Aorta (tissue), 5 donors: ENCODE measurements around the gene ABHD5. TPM values are rescaled to one million over a fixed set of nuclear protein-coding genes. Genes with fewer than 3 reads are reported as not detected.
"Not testable (repeated sequence)": the region's sequence is repeated elsewhere in the genome, so short reads cannot be mapped to it uniquely, and the experiment has no call there.

Experiments used
- ATAC-seq: fragments of 200-7000 bp; cut with Tn5 transposase; one replicate; pipeline ENCODE4 v1.9.1; 2022; ENCODE audit warnings: moderate library complexity; ENCODE audit not compliant: low FRiP score
- DNase-seq, 2 donors: peaks; one replicate each; pipeline ENCODE4 v3.0.0-alpha.2; 2020
- H3K27ac ChIP-seq, 2 donors: one replicate each; pipeline ENCODE4 v1.5.1; 2013; ENCODE audit warnings: low read length in 2 of 2, mild to moderate bottlenecking in 2 of 2, moderate library complexity in 2 of 2, control low read depth in 1 of 2, inconsistent platforms in 1 of 2, low read depth in 1 of 2
- H3K27me3 ChIP-seq, 2 donors: one replicate each; pipeline ENCODE4 v1.6.1; 2013; ENCODE audit warnings: control low read depth in 1 of 2, low read length in 1 of 2, mild to moderate bottlenecking in 1 of 2, moderate library complexity in 1 of 2; ENCODE audit not compliant: insufficient read depth in 2 of 2, control insufficient read depth in 1 of 2
- H3K36me3 ChIP-seq, 2 donors: one replicate each; pipeline ENCODE4 v1.6.1; 2013; ENCODE audit warnings: control low read depth in 1 of 2, low read length in 1 of 2, mild to moderate bottlenecking in 1 of 2; ENCODE audit not compliant: insufficient read depth in 2 of 2, control insufficient read depth in 1 of 2
- H3K4me1 ChIP-seq, 2 donors: one replicate each; pipeline ENCODE4 v1.6.1; 2013; ENCODE audit warnings: low read length in 2 of 2, control low read depth in 1 of 2, mild to moderate bottlenecking in 1 of 2, moderate library complexity in 1 of 2; ENCODE audit not compliant: insufficient read depth in 2 of 2, control insufficient read depth in 1 of 2
- H3K4me3 ChIP-seq, 2 donors: one replicate each; pipeline ENCODE4 v1.5.1; 2013; ENCODE audit warnings: low read length in 2 of 2, control low read depth in 1 of 2, mild to moderate bottlenecking in 1 of 2
- H3K9me3 ChIP-seq: one replicate; pipeline ENCODE4 v1.6.1; 2013; ENCODE audit warnings: mild to moderate bottlenecking, low read length; ENCODE audit not compliant: control insufficient read depth
- WGBS, 2 donors: extraction: QIAGEN DNeasy Blood & Tissue Kit; methylation state at CpG; one replicate each; pipeline ENCODE4 v1.1.7; 2013; 5-methylcytosine and 5-hydroxymethylcytosine counted together
- intact Hi-C, 2 donors: fragments of 100-400 bp; cut with DNase I; formaldehyde crosslinking; loops; one replicate each; pipeline versions ENCODE4 v1.14.2 to v1.15.0; 2022
- polyA plus RNA-seq, 2 donors: library from polyadenylated mRNA; stranded (reverse); fragments of 200-250 nt; gene quantifications; one replicate each; pipeline ENCODE4 v1.2.3, GENCODE V29; 2013
- total RNA-seq, 2 donors: library from RNA; stranded (reverse); fragmentation: NEBNext Ultra II Directional; extraction: Animal tissue kit (Norgen Biotek cat#: 25700); gene quantifications; one replicate each; pipeline ENCODE4 v1.2.1, GENCODE V29; 2021
- donor health status: healthy with polysubstance abuse.
- donor health status: Bipolar disorder and iron deficiency.
- donor health status: DM: no; HTN: no; CAD: no.
- donor health status: DM: no; HTN: no; CAD: no.
- donor health status: DM: yes; HTN: yes; CAD: no.

The ABHD5 gene
- total and polyA plus RNA-seq, 4 donors, result 8.6 to 28.8 (median 15.4) TPM

- H3K9me3 ChIP-seq, H3K4me1 ChIP-seq, H3K27me3 ChIP-seq, H3K27ac ChIP-seq, H3K4me3 ChIP-seq, H3K36me3 ChIP-seq, ATAC-seq, DNase-seq, intact Hi-C loops: not testable (repeated sequence)
- WGBS, 2 donors, result 97% methylated on average over 19 to 20 of the region's 20 CpGs
These were observed 11.8 kb upstream of the ABHD5 start for GRCh38 chr3:43678887-43679449.

- intact Hi-C loops, H3K9me3 ChIP-seq, H3K27ac ChIP-seq, H3K36me3 ChIP-seq, DNase-seq, H3K4me3 ChIP-seq, H3K27me3 ChIP-seq, ATAC-seq, H3K4me1 ChIP-seq: not testable (repeated sequence)
- 93 to 95% methylated on average over 4 of the region's 4 CpGs for WGBS, 2 donors
These were observed 9.9 kb upstream of the ABHD5 start for GRCh38 chr3:43680857-43681256.

DNA sequence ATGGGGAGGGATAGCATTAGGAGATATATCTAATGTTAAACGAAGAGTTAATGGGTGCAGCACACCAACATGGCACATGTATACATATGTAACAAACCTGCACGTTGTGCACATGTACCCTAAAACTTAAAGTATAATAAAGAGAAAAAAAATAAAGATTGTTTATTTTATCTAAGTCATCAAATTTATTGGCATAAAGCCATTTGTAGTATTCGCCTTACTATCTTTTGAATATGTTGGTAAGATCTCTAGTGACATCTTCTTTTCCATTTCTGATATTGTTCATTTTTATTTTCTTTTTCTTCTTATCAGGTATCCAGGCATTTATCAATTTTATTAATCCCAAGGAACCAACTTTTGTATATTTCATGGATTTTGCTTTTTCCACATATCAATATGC is 5.8 kb upstream of the ABHD5 start:
- H3K27me3 ChIP-seq, result no peaks in the 10 kb centered on the region
- ATAC-seq, result no peak
- no peak overlapping the region for H3K4me3 ChIP-seq
- H3K9me3 ChIP-seq, result no peaks in the 10 kb centered on the region
- DNase-seq, result no peak
- no peaks in the 10 kb centered on the region for H3K4me1 ChIP-seq
- H3K36me3 ChIP-seq, result no peaks in the 10 kb centered on the region
- intact Hi-C loops, result no loop called here
- H3K27ac ChIP-seq, result no peak overlapping the region
- 91 to 96% methylated on average over 3 of the region's 3 CpGs for WGBS, 2 donors

DNA sequence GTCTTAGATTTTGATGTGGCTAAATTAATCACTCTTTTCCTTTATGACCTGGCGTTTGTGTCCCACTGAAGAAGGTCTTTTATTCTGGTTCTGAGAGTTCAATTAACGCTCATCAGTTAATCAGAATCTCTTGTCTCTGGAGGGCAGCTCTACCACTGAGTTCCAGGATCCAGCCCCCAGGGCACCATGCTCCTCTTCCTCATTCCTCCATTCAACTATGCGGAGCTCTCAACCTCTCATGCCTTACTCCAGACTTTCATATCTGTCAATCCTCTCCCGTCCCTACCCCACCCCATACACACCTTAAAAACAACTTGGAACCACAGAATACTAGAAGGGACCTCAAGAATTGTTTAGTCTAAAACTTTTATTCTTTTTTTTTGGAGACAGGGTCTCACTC is 4.8 kb upstream of the ABHD5 start:
- Histone ChIP-seq H3K9me3 (no peaks in the 10 kb centered on the region), H3K27ac (no peak overlapping the region), H3K36me3 (no peaks in the 10 kb centered on the region), H3K4me3 (no peak overlapping the region), H3K27me3 (no peaks in the 10 kb centered on the region), H3K4me1 (no peaks in the 10 kb centered on the region)
- ATAC-seq, result no peak
- DNase-seq, result no peak
- WGBS, 2 donors, result 88 to 91% methylated on average over 4 of the region's 4 CpGs
- intact Hi-C loops, result no loop called here

DNA sequence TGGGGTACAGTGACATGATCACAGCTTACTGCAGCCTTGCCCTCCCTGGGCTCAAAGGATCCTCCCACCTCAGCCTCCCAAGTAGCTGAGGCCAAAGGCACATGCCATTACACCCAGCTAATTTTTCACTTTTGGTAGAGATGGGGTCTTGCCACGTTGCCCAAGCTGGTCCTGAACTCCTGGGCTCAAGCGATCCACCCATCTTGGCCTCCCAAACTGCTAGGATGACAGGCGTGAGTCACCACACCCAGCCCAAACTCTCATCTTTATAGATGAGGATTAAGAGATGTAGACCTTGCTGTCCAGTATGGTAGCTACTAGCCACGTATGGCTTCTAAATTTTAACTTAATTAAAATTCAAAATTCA is 4.4 kb upstream of the ABHD5 start:
- ATAC-seq (no peak), DNase-seq (no peak)
- Histone ChIP-seq H3K27ac (no peak overlapping the region), H3K4me1 (no peaks in the 10 kb centered on the region), H3K27me3 (no peaks in the 10 kb centered on the region), H3K4me3 (no peak overlapping the region), H3K36me3 (no peaks in the 10 kb centered on the region), H3K9me3 (no peaks in the 10 kb centered on the region)
- 91 to 95% methylated on average over 4 of the region's 4 CpGs for WGBS, 2 donors
- intact Hi-C loops, result no loop called here

DNA sequence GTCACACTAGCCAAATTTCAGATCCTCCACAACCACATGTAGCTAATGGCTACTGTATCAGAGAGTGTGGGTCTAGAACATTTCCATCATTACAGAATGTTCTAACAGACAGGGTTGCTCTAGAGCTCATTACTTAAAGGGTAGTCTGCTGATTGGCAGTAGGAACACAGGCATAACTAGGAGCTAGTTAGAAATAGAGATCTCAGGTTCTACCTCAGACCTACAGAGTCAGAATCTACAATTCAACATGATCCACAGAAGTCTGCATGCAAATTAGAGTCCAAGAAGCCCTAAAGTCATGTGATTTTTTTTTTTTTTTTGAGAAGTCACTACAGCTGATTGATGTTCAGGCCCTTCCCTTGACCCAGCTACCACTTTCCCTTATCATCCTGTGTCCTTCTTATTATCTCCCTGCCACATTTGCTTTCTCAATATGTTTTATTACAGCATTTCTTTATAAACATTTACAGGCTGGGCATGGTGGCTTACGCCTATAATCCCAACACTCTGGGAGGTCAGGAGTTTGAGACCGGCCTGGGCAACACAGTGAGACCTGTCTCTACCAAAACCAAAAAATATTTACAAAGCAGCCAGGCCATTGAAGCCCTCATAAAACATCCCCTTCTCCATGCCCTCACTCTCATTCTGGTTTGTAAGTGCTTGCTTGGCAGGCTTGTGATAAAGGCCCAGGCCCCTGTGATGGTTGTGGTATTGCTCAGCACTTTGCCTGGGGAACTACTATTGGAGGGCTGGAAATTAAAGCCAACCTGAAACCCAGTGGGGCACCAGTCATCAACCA is 3.8 kb upstream of the ABHD5 start:
- no peak overlapping the region for H3K4me3 ChIP-seq
- no peak for DNase-seq
- no peaks in the 10 kb centered on the region for H3K9me3 ChIP-seq
- WGBS, 2 donors, result 96 to 99% methylated on average over 2 of the region's 2 CpGs
- no peak for ATAC-seq
- no peaks in the 10 kb centered on the region for H3K27me3 ChIP-seq
- intact Hi-C loops, result no loop called here
- no peak overlapping the region for H3K27ac ChIP-seq
- no peaks in the 10 kb centered on the region for H3K36me3 ChIP-seq
- H3K4me1 ChIP-seq, result no peaks in the 10 kb centered on the region

GRCh38 chr3:43687499-43687811 is 3.3 kb upstream of the ABHD5 start:
- no peak overlapping the region for H3K27ac ChIP-seq
- no peak for ATAC-seq
- H3K4me3 ChIP-seq, result no peak overlapping the region
- intact Hi-C loops, result no loop called here
- no peaks in the 10 kb centered on the region for H3K4me1 ChIP-seq
- no peaks in the 10 kb centered on the region for H3K9me3 ChIP-seq
- WGBS, 2 donors, result 95 to 100% methylated on average over 1 of the region's 1 CpG
- no peak for DNase-seq
- H3K27me3 ChIP-seq, result no peaks in the 10 kb centered on the region
- no peaks in the 10 kb centered on the region for H3K36me3 ChIP-seq

GRCh38 chr3:43688245-43688650 is 2.5 kb upstream of the ABHD5 start:
- ATAC-seq (no peak), DNase-seq (no peak)
- intact Hi-C loops, result no loop called here
- WGBS, 2 donors, result 91% methylated on average over 4 of the region's 4 CpGs
- Histone ChIP-seq H3K9me3 (no peaks in the 10 kb centered on the region), H3K36me3 (no peaks in the 10 kb centered on the region), H3K27ac (no peak overlapping the region), H3K27me3 (no peaks in the 10 kb centered on the region), H3K4me1 (no peaks in the 10 kb centered on the region), H3K4me3 (no peak overlapping the region)

DNA sequence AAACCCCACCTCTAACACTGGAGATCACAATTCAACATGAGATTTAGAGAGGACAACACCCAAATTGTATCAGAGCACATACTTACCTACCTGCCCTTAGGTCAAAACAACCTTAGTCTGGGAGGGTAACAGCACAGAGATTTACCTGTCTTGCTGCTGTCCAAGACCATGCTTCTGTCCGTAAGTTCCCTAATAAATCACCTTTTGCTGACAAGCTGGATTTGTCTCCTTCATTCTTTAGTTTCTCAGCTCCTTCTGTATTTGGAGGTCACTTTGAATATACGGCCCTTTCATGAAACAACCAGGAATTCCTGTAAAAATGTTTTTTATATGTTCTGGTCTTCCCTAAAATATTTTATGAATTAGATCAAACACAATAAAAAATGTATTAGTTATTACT is 1.6 kb upstream of the ABHD5 start:
- ATAC-seq (no peak), DNase-seq (no peak)
- Histone ChIP-seq H3K4me1 (no peaks in the 10 kb centered on the region), H3K36me3 (no peaks in the 10 kb centered on the region), H3K9me3 (no peaks in the 10 kb centered on the region), H3K27ac (no peak overlapping the region), H3K27me3 (no peaks in the 10 kb centered on the region), H3K4me3 (no peak overlapping the region)
- intact Hi-C loops, result no loop called here
- 81 to 84% methylated on average over 2 of the region's 2 CpGs for WGBS, 2 donors
